Mammary epithelial cell (primary cell): Measurements from ENCODE around the gene ZC3H12D.

Source experiments
- CTCF ChIP-seq, 2 donors: IDR thresholded peaks in 1 of 2; conservative IDR thresholded peaks in 1 of 2; 2 replicates each; pipeline ENCODE4 v1.5.1; 2011 to 2012; ENCODE audit warnings: inconsistent platforms in 2 of 2, low read length in 2 of 2, mild to moderate bottlenecking in 2 of 2, control low read depth in 1 of 2, low read depth in 1 of 2; ENCODE audit not compliant: insufficient read depth in 1 of 2; ENCODE audit errors: extremely low read depth in 1 of 2
- EZH2 ChIP-seq: IDR thresholded peaks from 2 replicates; pipeline ENCODE4 v1.6.1; 2012; ENCODE audit warnings: low read length, inconsistent platforms, borderline replicate concordance

- TF ChIP-seq CTCF (conservative IDR thresholded peaks at IDR 0.05 in 1 of 2, IDR thresholded peaks at IDR 0.05 in 1 of 2; ENCODE audit: extremely low read depth in 1 of 2, insufficient read depth in 1 of 2, low read depth in 1 of 2, low read length in 2 of 2) (no peak), EZH2 (no peak)
Observed at GRCh38 chr6:149471801-149472200, 13.0 kb downstream of the ZC3H12D start.
